GM12891 (cell line): ENCODE measurements around the gene CACYBP.
"Not testable (repeated sequence)": the region's sequence is repeated elsewhere in the genome, so short reads cannot be mapped to it uniquely, and the experiment has no call there.

Source experiments
- POLR2A ChIP-seq: IDR thresholded peaks from 2 replicates; pipeline ENCODE4 v1.6.1; 2011; ENCODE audit warnings: low read depth, low read length, control low read depth
- POLR2AphosphoS5 ChIP-seq: IDR thresholded peaks from 2 replicates; pipeline ENCODE4 v1.6.1; 2011; ENCODE audit warnings: low read depth, low read length, control low read depth

- TF ChIP-seq POLR2AphosphoS5, POLR2A: not testable (repeated sequence)
These were observed 24.1 kb downstream of the CACYBP start for GRCh38 chr1:175023922-175024242.
